OCI-LY7 (cell line): ENCODE measurements around the gene SMPD3.

Experiments
- EZH2phosphoT487 ChIP-seq: fragments of 200-600 bp; sonication (generic); IDR thresholded peaks from 2 replicates; pipeline ENCODE4 v1.6.1; 2018; ENCODE audit warnings: low read depth, borderline replicate concordance, mild to moderate bottlenecking, mixed run types, antibody characterized with exemption, low read length, moderate library complexity, mixed read lengths
- TF ChIP-seq, protein P1 (sequence below): fragments of 200-600 bp; sonication (generic); conservative IDR thresholded peaks from 2 replicates; pipeline ENCODE4 v1.5.1; 2014; ENCODE audit warnings: mild to moderate bottlenecking, antibody characterized with exemption, low read length, moderate library complexity, mixed read lengths

DNA sequence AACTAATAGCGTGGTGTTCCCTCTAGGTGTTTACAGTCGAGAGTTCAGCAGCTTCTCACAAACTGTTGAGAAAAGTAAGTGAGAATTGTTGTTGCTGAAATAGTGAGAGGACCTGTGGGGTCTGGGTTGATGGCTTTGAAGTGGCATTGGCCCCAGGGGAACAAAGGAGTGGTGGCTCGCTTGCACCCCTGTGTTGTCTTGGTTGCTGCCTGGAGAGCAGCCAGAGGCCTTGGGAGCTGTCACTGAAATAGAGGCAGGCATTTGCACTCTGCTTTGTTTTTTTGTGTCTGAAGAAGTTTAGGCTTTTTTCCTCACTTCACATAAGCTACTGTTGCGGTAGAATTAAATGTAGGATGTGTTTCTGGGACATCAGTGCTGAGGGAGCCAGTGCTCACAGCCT lies 100.7 kb downstream of the SMPD3 start:
- TF ChIP-seq, protein P1, sequence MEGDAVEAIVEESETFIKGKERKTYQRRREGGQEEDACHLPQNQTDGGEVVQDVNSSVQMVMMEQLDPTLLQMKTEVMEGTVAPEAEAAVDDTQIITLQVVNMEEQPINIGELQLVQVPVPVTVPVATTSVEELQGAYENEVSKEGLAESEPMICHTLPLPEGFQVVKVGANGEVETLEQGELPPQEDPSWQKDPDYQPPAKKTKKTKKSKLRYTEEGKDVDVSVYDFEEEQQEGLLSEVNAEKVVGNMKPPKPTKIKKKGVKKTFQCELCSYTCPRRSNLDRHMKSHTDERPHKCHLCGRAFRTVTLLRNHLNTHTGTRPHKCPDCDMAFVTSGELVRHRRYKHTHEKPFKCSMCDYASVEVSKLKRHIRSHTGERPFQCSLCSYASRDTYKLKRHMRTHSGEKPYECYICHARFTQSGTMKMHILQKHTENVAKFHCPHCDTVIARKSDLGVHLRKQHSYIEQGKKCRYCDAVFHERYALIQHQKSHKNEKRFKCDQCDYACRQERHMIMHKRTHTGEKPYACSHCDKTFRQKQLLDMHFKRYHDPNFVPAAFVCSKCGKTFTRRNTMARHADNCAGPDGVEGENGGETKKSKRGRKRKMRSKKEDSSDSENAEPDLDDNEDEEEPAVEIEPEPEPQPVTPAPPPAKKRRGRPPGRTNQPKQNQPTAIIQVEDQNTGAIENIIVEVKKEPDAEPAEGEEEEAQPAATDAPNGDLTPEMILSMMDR = no peak
- no peak for TF ChIP-seq EZH2phosphoT487
